ENCODE measurements around the gene RGS21. TPM values are rescaled to one million over a fixed set of nuclear protein-coding genes. Genes with fewer than 3 reads are reported as not detected.

RGS21 gene
- total RNA-seq, 2 experiments from 2014 or later: not detected

GRCh38 chr1:192386051-192386650, 69.4 kb downstream of the RGS21 start:
- no peaks in the 10 kb centered on the region for H3K4me1 ChIP-seq (ENCODE audit: insufficient read depth, low read length, poor library complexity, severe bottlenecking)
- no peak overlapping the region for H2AFZ ChIP-seq (ENCODE audit: low read length)
- H3K9me3 ChIP-seq (ENCODE audit: low read length): no peaks in the 10 kb centered on the region
- CTCF ChIA-PET (ENCODE audit: unreplicated experiment): no interaction called here
- H3K79me2 ChIP-seq (ENCODE audit: insufficient read depth, low read depth, low read length): no peaks in the 10 kb centered on the region
- no peak overlapping the region for H3K27ac ChIP-seq (ENCODE audit: low read depth, low read length, poor library complexity, severe bottlenecking)
- no peaks in the 10 kb centered on the region for H4K20me1 ChIP-seq (ENCODE audit: insufficient read depth, low read length)
- DNase-seq (ENCODE audit: low spot score): no peak
- intact Hi-C loops (cut with micrococcal nuclease; ENCODE audit: unreplicated experiment): no loop called here
- BruUV-seq (replicated peaks): no TSS peak
- POLR2A ChIA-PET: no interaction called here
- H3K9me2 ChIP-seq (ENCODE audit: insufficient read depth, low read length): no peaks in the 10 kb centered on the region; the same call in 1 of the 2 replicates
- H3K36me3 ChIP-seq (ENCODE audit: insufficient read depth, low read length): no peaks in the 10 kb centered on the region
- no peak overlapping the region for H3K4me3 ChIP-seq (ENCODE audit: low read depth, low read length, poor library complexity, severe bottlenecking)
- TF ChIP-seq EZH2phosphoT487 (IDR thresholded peaks at IDR 0.05; ENCODE audit: borderline replicate concordance, low read depth, low read length) (no peak), CTCF (conservative IDR thresholded peaks at IDR 0.05; ENCODE audit: low read length) (no peak)
- no peak overlapping the region for H3K4me2 ChIP-seq (ENCODE audit: low read length)

DNA sequence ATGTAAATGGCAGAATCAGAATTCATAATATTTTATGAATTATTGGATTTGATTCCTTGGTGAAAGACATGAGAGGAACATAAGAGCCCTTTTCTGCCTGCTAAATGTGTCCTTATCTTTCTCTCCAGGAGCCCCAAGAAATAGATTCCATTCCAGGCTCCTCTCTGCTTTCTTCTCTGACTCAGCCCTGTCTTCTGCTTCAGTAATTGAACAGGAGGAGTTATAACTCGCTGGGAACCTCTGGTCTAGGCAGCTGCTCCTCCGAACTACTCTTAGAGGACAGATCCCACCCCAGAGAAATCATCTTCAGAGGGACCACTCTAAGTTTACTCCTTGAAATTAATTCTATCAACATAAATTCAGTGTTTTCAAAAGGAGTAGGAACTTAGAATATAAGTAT, 78.4 kb downstream of the RGS21 start:
- Histone ChIP-seq H3K4me1 (ENCODE audit: insufficient read depth, low read length, poor library complexity, severe bottlenecking) (no peaks in the 10 kb centered on the region), H2AFZ (ENCODE audit: low read length) (no peak overlapping the region), H3K4me2 (ENCODE audit: low read length) (no peak overlapping the region), H4K20me1 (ENCODE audit: insufficient read depth, low read length) (no peaks in the 10 kb centered on the region), H3K9me3 (ENCODE audit: low read length) (no peaks in the 10 kb centered on the region), H3K4me3 (ENCODE audit: low read depth, low read length, poor library complexity, severe bottlenecking) (no peak overlapping the region), H3K79me2 (ENCODE audit: insufficient read depth, low read depth, low read length) (no peaks in the 10 kb centered on the region), H3K9me2 (ENCODE audit: insufficient read depth, low read length) (no peaks in the 10 kb centered on the region), H3K36me3 (ENCODE audit: insufficient read depth, low read length) (no peaks in the 10 kb centered on the region), H3K27ac (ENCODE audit: low read depth, low read length, poor library complexity, severe bottlenecking) (no peak overlapping the region)
- intact Hi-C loops (cut with micrococcal nuclease; ENCODE audit: unreplicated experiment): no loop called here
- DNase-seq (ENCODE audit: low spot score): no peak
- no TSS peak for BruUV-seq (replicated peaks)
- no peak for TF ChIP-seq EZH2phosphoT487 (IDR thresholded peaks at IDR 0.05; ENCODE audit: borderline replicate concordance, low read depth, low read length)
- no peak for TF ChIP-seq CTCF (conservative IDR thresholded peaks at IDR 0.05; ENCODE audit: low read length)
- ChIA-PET CTCF (ENCODE audit: unreplicated experiment) (no interaction called here), POLR2A (no interaction called here)

DNA sequence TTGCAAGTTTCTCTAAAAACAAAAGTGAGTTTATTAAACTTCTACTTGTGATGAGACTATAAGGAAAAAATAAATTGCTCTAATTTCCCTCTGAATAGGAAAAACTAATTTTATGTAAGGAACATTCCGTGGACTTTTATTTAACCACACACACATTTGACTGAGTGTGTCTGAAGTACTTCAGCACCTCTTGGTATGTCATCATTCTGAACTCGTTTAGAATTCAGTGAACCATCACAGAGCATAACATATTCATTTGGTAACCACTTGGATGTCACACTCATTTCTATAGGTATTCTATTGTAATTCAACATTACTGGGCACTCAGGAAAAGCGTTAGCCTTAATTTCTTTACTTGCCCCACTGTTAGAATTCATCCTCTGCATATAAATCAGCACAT, 79.1 kb downstream of the RGS21 start:
- intact Hi-C loops (cut with micrococcal nuclease; ENCODE audit: unreplicated experiment): no loop called here
- Histone ChIP-seq H3K27ac (ENCODE audit: low read depth, low read length, poor library complexity, severe bottlenecking) (no peak overlapping the region), H2AFZ (ENCODE audit: low read length) (no peak overlapping the region), H3K4me1 (ENCODE audit: insufficient read depth, low read length, poor library complexity, severe bottlenecking) (no peaks in the 10 kb centered on the region), H3K79me2 (ENCODE audit: insufficient read depth, low read depth, low read length) (no peaks in the 10 kb centered on the region), H3K4me3 (ENCODE audit: low read depth, low read length, poor library complexity, severe bottlenecking) (no peak overlapping the region), H3K9me3 (ENCODE audit: low read length) (no peaks in the 10 kb centered on the region), H3K36me3 (ENCODE audit: insufficient read depth, low read length) (no peaks in the 10 kb centered on the region), H3K4me2 (ENCODE audit: low read length) (no peak overlapping the region), H4K20me1 (ENCODE audit: insufficient read depth, low read length) (no peaks in the 10 kb centered on the region), H3K9me2 (ENCODE audit: insufficient read depth, low read length) (no peaks in the 10 kb centered on the region)
- no peak for DNase-seq (ENCODE audit: low spot score)
- no TSS peak for BruUV-seq (replicated peaks)
- TF ChIP-seq CTCF (conservative IDR thresholded peaks at IDR 0.05; ENCODE audit: low read length) (no peak), EZH2phosphoT487 (IDR thresholded peaks at IDR 0.05; ENCODE audit: borderline replicate concordance, low read depth, low read length) (no peak)
- ChIA-PET CTCF (ENCODE audit: unreplicated experiment) (no interaction called here), POLR2A (interaction anchor here (1.7 kb wide), 1 partner anchor 10 kb away, joined by 8 read pairs; no protein-coding TSS in a partner anchor)
